HepG2 (cell line): ENCODE results near the gene XXYLT1. TPM values are rescaled to one million over a fixed set of nuclear protein-coding genes. Genes with fewer than 3 reads are reported as not detected.

Source experiments
- ATAC-seq: fragments of 200-7000 bp; cut with Tn5 transposase; 3 replicates; pipeline ENCODE4 v1.9.1; 2020; ENCODE audit warnings: mild to moderate bottlenecking, moderate library complexity
- BruUV-seq: library from RNA; stranded (reverse); fragments of 400-500 nt; replicated peaks from 2 replicates; lab custom pipeline; 2021; lab: Mats Ljungman, UMichigan
- CTCF ChIA-PET: fragments of 300-600 bp; formaldehyde crosslinking; extraction: SDS; loops from one replicate; lab custom pipeline; 2021; ENCODE audit warnings: low total read pairs, inconsistent platforms, low intra/inter-chr PET ratio; lab: Yijun Ruan, JAX
- POLR2A ChIA-PET: fragments of 350-600 bp; sonication (Branson Sonifier 250); formaldehyde crosslinking; loops from one replicate; lab custom pipeline; 2020; ENCODE audit warnings: antibody characterized with exemption, inconsistent platforms; lab: Yijun Ruan, JAX
- DNase-seq: peaks from one replicate; pipeline ENCODE4 v3.0.0-alpha.2; 2015; ENCODE audit warnings: low spot score
- FAIRE-seq: peaks from 3 replicates; lab custom pipeline; 2011; peaks lifted over from hg19 to GRCh38; lab: Jason Lieb, UNC
- H2AFZ ChIP-seq: one replicate; pipeline ENCODE4 v1.6.1; 2011; ENCODE audit warnings: low read length, inconsistent platforms
- H3K27ac ChIP-seq: fragments of 300-600 bp; 3 replicates; pipeline ENCODE4 v1.8.0; 2011; ENCODE audit warnings: mixed run types, mild to moderate bottlenecking, mixed read lengths, low read length, inconsistent platforms; ENCODE audit not compliant: insufficient read depth; ENCODE audit errors: extremely low read length
- H3K27me3 ChIP-seq, 2 experiments: fragments of 200-600 bp in 1 of 2; 2 replicates in 1 of 2; 3 replicates in 1 of 2; pipeline versions ENCODE4 v1.6.0 to v1.8.0; 2011; ENCODE audit warnings: low read length in 2 of 2, mild to moderate bottlenecking in 2 of 2, moderate library complexity in 2 of 2, inconsistent platforms in 1 of 2; ENCODE audit not compliant: insufficient read depth in 2 of 2, control insufficient read depth in 1 of 2
- H3K36me3 ChIP-seq, 2 experiments: fragments of 200-600 bp in 1 of 2; replicated peaks in 1 of 2; 2 replicates in 1 of 2; 3 replicates in 1 of 2; pipeline versions ENCODE4 v1.5.1 to v1.8.0; 2011; ENCODE audit warnings: low read length in 2 of 2, inconsistent platforms in 1 of 2; ENCODE audit not compliant: insufficient read depth in 2 of 2, control insufficient read depth in 1 of 2
- H3K4me1 ChIP-seq: 2 replicates; pipeline ENCODE4 v1.5.1; 2012; ENCODE audit warnings: low read length, inconsistent platforms; ENCODE audit not compliant: insufficient read depth
- H3K4me2 ChIP-seq: 2 replicates; pipeline ENCODE4 v1.6.0; 2011; ENCODE audit warnings: low read depth, low read length, inconsistent platforms
- H3K4me3 ChIP-seq, 3 experiments: fragments of 200-600 bp in 1 of 3; sonication (generic), shearing (Covaris generic) in 1 of 3; replicated peaks in 1 of 3; 2 replicates each; pipeline ENCODE4 v1.5.1; 2011 to 2016; ENCODE audit warnings: low read length in 3 of 3, inconsistent platforms in 2 of 3, low read depth in 2 of 3, mild to moderate bottlenecking in 2 of 3, control low read depth in 1 of 3, mixed read lengths in 1 of 3; ENCODE audit not compliant: insufficient read depth in 1 of 3
- H3K79me2 ChIP-seq: one replicate; pipeline ENCODE4 v1.6.1; 2011; ENCODE audit warnings: low read length, inconsistent platforms; ENCODE audit not compliant: insufficient read depth
- H3K9ac ChIP-seq: 2 replicates; pipeline ENCODE4 v1.6.0; 2011; ENCODE audit warnings: mild to moderate bottlenecking, low read depth, low read length, inconsistent platforms; ENCODE audit not compliant: insufficient read depth
- H3K9me3 ChIP-seq: 2 replicates; pipeline ENCODE4 v1.5.1; 2012; ENCODE audit warnings: mild to moderate bottlenecking, low read length
- H4K20me1 ChIP-seq: 2 replicates; pipeline ENCODE4 v1.6.0; 2011; ENCODE audit warnings: inconsistent platforms, mild to moderate bottlenecking, low read length, moderate library complexity; ENCODE audit not compliant: insufficient read depth
- HNRNPL ChIP-seq: fragments of 200-400 bp; formaldehyde crosslinking; IDR thresholded peaks from 2 replicates; pipeline ENCODE4 v1.6.1; 2017; ENCODE audit warnings: mild to moderate bottlenecking, low read depth, low read length
- KDM5A ChIP-seq: fragments of 200-600 bp; sonication (generic); IDR thresholded peaks from 2 replicates; pipeline ENCODE4 v1.7.0; 2018; ENCODE audit warnings: antibody characterized with exemption, mild to moderate bottlenecking, low read length, borderline replicate concordance
- NFKB2 ChIP-seq: sonication (generic); formaldehyde crosslinking; IDR thresholded peaks from 2 replicates; pipeline ENCODE4 v1.4.0; 2020; ENCODE audit warnings: missing genetic modification reagents, borderline replicate concordance
- NFRKB ChIP-seq: fragments of 450-650 bp; IDR thresholded peaks from 2 replicates; pipeline ENCODE4 v1.6.1; 2017
- WGBS: methylation state at CpG from one replicate; pipeline ENCODE4 v1.1.6; 2017; ENCODE audit warnings: low lambda C conversion rate; 5-methylcytosine and 5-hydroxymethylcytosine counted together
- in situ Hi-C: cut with HindIII; loops from 2 replicates; pipeline ENCODE4 v1.10.0; 2017; ENCODE audit warnings: low pct_unique_long_range_greater_than_20kb; ENCODE audit not compliant: extremely low pct_ligation_motif_present
- intact Hi-C: fragments of 100-400 bp; cut with micrococcal nuclease; formaldehyde crosslinking; loops from one replicate; pipeline ENCODE4 v1.10.0; 2022; ENCODE audit not compliant: unreplicated experiment
- polyA plus RNA-seq, 8 experiments: library from polyadenylated mRNA; depleted of rRNA in 3 of 8; stranded (reverse) in 7 of 8; unstranded in 1 of 8; fragments of >200 nt; fragmentation: Illumina TruSeq in 4 of 8; extraction: Trizol in 4 of 8; gene quantifications; 2 replicates each; pipeline versions ENCODE4 v1.2.1 to v1.2.3, GENCODE V29; 2011 to 2016; ENCODE audit warnings: low read depth in 4 of 8, missing spikeins in 1 of 8, mixed read lengths in 1 of 8; ENCODE audit not compliant: insufficient read depth in 1 of 8
- total RNA-seq, 5 experiments: library from RNA; depleted of rRNA; stranded (reverse); fragments of >200 nt; fragmentation: Illumina TruSeq; extraction: Trizol; gene quantifications; 2 replicates each; pipeline ENCODE4 v1.2.3, GENCODE V29; 2016; ENCODE audit warnings: low read depth in 1 of 5
- TF ChIP-seq, protein P1 (sequence below): fragments of 450-650 bp; IDR thresholded peaks from 2 replicates; pipeline ENCODE4 v1.6.1; 2016
- TF ChIP-seq, protein P2 (sequence below): IDR thresholded peaks from 2 replicates; pipeline ENCODE4 v1.6.1; 2016; ENCODE audit warnings: low read depth
- TF ChIP-seq, protein P3 (sequence below): sonication (generic); formaldehyde crosslinking; IDR thresholded peaks from 2 replicates; pipeline ENCODE4 v1.4.0; 2020; ENCODE audit warnings: missing genetic modification reagents

The XXYLT1 gene
- total and polyA plus RNA-seq, 2 of the 13 experiments (the other 11 are each of a cell fraction or from before 2014, with no cell fraction given) = 17.7 to 19.0 TPM

DNA sequence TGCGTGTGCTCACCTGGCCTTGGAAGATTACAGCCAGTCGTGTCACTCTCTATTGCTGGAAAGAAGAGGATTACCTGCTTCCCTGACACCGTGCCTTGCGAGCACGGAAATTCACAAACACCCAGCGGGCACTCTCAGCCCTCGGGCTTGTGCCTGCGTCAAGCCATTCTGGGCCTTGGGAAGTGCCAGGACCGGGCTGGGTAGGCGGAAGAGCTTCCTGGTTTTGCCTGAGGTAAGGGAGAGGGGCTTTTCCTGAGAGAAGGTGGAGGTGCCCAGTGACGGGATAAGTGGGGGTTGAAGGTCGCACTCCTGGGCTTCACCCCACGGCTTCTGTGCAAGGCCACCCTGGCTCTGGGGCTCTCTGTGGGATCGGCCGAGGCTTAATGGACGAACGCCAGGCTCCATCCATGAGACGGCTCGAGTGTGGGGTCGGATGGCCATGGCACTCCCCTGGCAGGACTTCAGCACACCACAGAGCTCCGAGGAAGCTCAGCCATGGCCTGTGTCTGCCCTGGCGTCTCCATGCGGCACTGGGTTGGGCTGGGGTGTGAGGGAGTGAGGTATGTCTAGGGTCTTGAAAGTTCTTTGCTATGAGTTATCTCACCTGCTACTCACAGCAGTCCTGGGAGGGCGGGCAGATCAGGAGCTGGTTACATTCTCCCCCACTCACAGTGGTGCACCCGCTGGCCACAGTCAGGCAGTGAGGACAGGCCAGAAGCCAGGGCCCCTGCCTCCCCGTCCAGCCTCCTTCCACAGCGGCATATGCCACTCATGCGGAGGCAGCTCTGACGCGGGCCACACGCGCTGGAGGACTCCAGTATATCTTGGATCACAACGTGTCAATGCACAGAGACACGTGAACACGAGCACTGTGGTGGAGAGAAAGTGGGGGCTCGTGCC, 209.0 kb downstream of the XXYLT1 start:
- no peak overlapping the region for H3K4me3 ChIP-seq
- POLR2A ChIA-PET = no interaction called here
- CTCF ChIA-PET = no interaction called here
- no peak for ATAC-seq
- no peak for TF ChIP-seq KDM5A
- TF ChIP-seq, protein P1, sequence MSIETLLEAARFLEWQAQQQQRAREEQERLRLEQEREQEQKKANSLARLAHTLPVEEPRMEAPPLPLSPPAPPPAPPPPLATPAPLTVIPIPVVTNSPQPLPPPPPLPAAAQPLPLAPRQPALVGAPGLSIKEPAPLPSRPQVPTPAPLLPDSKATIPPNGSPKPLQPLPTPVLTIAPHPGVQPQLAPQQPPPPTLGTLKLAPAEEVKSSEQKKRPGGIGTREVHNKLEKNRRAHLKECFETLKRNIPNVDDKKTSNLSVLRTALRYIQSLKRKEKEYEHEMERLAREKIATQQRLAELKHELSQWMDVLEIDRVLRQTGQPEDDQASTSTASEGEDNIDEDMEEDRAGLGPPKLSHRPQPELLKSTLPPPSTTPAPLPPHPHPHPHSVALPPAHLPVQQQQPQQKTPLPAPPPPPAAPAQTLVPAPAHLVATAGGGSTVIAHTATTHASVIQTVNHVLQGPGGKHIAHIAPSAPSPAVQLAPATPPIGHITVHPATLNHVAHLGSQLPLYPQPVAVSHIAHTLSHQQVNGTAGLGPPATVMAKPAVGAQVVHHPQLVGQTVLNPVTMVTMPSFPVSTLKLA = 0 out of 2 replicates have a peak, but pooled peaks have one; percentile 15
- TF ChIP-seq, all 625 proteins: peak for 1
- FAIRE-seq (no peak), DNase-seq (no peak)
- intact Hi-C loops = loop anchor here (10.0 kb wide), 1 partner anchor 57 kb away; no protein-coding TSS in a partner anchor
- Histone ChIP-seq H3K36me3 (no peaks in the 10 kb centered on the region), H3K4me1 (peaks cover 49% of the 10 kb centered on the region), H3K79me2 (no peaks in the 10 kb centered on the region), H3K27me3 (peaks cover 3 to 14% of the 10 kb centered on the region in 2 experiments; a peak in 1 of 5 replicates), H3K9me3 (no peaks in the 10 kb centered on the region), H4K20me1 (no peaks in the 10 kb centered on the region), H3K27ac (no peak overlapping the region), H3K4me2 (no peak overlapping the region), H3K9ac (no peak overlapping the region), H2AFZ (no peak overlapping the region)
- WGBS = 62% methylated on average over 21 of the region's 36 CpGs
- in situ Hi-C loops = no loop called here
- no TSS peak for BruUV-seq

DNA sequence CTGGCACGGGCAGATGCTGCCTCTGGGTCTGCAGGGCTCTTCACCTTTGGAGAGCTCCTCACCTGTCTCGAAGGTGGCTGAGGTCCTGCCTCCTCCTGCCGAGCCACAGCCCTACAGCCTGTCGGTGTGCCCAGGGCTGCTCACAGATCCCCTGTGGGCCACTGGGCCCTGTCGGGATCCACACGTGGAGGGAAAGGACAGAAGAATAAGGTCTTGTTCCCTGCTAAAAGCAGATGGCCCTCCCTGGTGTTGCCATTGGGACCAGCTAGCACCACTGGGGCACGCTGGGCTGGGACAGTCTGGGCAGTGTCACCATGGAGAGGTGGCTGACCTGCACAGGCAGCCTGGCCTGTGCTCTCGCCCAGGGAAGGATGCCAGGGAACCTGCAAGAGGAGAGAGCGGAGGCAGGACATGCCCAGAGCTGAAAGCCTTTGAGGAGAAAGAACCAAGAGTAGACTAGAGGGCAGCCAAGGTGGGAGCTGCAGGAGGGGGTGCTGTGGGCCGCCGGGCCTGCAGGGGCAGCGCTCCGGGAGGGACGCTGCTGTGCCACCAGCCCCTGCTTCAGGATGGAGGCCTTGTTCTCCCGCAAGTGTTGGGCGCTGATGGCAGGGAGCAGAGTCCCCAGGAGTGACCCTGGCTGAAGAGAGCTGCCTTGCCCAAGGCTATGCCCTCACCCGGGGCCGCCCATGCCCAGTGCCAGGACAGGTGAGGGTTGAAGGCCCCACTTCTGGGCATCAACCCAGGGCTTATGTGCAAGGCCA, 210.2 kb downstream of the XXYLT1 start:
- TF ChIP-seq, protein P2, sequence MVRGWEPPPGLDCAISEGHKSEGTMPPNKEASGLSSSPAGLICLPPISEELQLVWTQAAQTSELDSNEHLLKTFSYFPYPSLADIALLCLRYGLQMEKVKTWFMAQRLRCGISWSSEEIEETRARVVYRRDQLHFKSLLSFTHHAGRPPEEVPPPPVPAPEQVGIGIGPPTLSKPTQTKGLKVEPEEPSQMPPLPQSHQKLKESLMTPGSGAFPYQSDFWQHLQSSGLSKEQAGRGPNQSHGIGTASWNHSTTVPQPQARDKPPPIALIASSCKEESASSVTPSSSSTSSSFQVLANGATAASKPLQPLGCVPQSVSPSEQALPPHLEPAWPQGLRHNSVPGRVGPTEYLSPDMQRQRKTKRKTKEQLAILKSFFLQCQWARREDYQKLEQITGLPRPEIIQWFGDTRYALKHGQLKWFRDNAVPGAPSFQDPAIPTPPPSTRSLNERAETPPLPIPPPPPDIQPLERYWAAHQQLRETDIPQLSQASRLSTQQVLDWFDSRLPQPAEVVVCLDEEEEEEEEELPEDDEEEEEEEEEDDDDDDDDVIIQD (CRISPR knock-in tag) = no peak
- no peak for TF ChIP-seq NFKB2 (CRISPR knock-in tag)
- TF ChIP-seq, protein P3, sequence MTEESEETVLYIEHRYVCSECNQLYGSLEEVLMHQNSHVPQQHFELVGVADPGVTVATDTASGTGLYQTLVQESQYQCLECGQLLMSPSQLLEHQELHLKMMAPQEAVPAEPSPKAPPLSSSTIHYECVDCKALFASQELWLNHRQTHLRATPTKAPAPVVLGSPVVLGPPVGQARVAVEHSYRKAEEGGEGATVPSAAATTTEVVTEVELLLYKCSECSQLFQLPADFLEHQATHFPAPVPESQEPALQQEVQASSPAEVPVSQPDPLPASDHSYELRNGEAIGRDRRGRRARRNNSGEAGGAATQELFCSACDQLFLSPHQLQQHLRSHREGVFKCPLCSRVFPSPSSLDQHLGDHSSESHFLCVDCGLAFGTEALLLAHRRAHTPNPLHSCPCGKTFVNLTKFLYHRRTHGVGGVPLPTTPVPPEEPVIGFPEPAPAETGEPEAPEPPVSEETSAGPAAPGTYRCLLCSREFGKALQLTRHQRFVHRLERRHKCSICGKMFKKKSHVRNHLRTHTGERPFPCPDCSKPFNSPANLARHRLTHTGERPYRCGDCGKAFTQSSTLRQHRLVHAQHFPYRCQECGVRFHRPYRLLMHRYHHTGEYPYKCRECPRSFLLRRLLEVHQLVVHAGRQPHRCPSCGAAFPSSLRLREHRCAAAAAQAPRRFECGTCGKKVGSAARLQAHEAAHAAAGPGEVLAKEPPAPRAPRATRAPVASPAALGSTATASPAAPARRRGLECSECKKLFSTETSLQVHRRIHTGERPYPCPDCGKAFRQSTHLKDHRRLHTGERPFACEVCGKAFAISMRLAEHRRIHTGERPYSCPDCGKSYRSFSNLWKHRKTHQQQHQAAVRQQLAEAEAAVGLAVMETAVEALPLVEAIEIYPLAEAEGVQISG (CRISPR knock-in tag) = 0 out of 2 replicates have a peak, but pooled peaks have one; percentile 33
- TF ChIP-seq NFRKB = no peak
- TF ChIP-seq HNRNPL = 0 out of 2 replicates have a peak, but pooled peaks have one; percentile 55
- 62% methylated on average over 14 of the region's 18 CpGs for WGBS
- ATAC-seq = peak; percentile 16
- Histone ChIP-seq H3K36me3 (no peaks in the 10 kb centered on the region), H3K4me3 (no peak overlapping the region), H3K4me1 (peaks cover 49% of the 10 kb centered on the region), H3K9ac (no peak overlapping the region), H3K27me3 (peaks cover 3 to 14% of the 10 kb centered on the region in 2 experiments; a peak in 1 of 5 replicates), H4K20me1 (no peaks in the 10 kb centered on the region), H3K9me3 (no peaks in the 10 kb centered on the region), H3K4me2 (peak overlapping the region; percentile 1; the same call in 1 of the 2 replicates), H2AFZ (no peak overlapping the region), H3K79me2 (no peaks in the 10 kb centered on the region), H3K27ac (no peak overlapping the region)
- DNase-seq = no peak
- ChIA-PET CTCF (no interaction called here), POLR2A (no interaction called here)
- BruUV-seq = no TSS peak
- intact Hi-C loops (loop anchor here (10.0 kb wide), 1 partner anchor 56 kb away; no protein-coding TSS in a partner anchor), in situ Hi-C loops (no loop called here)
- FAIRE-seq = no peak
